ENCODE measurements around the gene ZC3H13.

The ZC3H13 gene

GRCh38 chr13:45936621-45937020, 115.9 kb downstream of the ZC3H13 start:
- no peak for TF ChIP-seq MAX (IDR thresholded peaks at IDR 0.05)
- TF ChIP-seq TCF12 (IDR thresholded peaks at IDR 0.05; ENCODE audit: low read depth): no peak
- no peak for TF ChIP-seq YY1 (IDR thresholded peaks at IDR 0.05; ENCODE audit: low read depth)
- no peak for TF ChIP-seq CEBPB (IDR thresholded peaks at IDR 0.05)
- no peak for TF ChIP-seq TAF1 (IDR thresholded peaks at IDR 0.05; ENCODE audit: low read depth)
- no peak for TF ChIP-seq REST (IDR thresholded peaks at IDR 0.05; ENCODE audit: low read depth)
- no peak for TF ChIP-seq CREB1 (IDR thresholded peaks at IDR 0.05; ENCODE audit: low read depth)
- TF ChIP-seq EP300 (IDR thresholded peaks at IDR 0.05; ENCODE audit: borderline replicate concordance): no peak
- TF ChIP-seq NFIC (IDR thresholded peaks at IDR 0.05): no peak
- no peak for TF ChIP-seq EGR1 (IDR thresholded peaks at IDR 0.05)
- no peak for TF ChIP-seq USF1 (IDR thresholded peaks at IDR 0.05)
- no peak for TF ChIP-seq FOXM1 (IDR thresholded peaks at IDR 0.05; ENCODE audit: borderline replicate concordance, low read depth)
- TF ChIP-seq RAD21 (IDR thresholded peaks at IDR 0.05; ENCODE audit: low read depth): no peak
- no peak for TF ChIP-seq TEAD4 (IDR thresholded peaks at IDR 0.05)
- no peak for TF ChIP-seq ZBTB7A (IDR thresholded peaks at IDR 0.05; ENCODE audit: low read depth)

GRCh38 chr13:45934283-45934682, 118.3 kb downstream of the ZC3H13 start:
- TF ChIP-seq REST (IDR thresholded peaks at IDR 0.05; ENCODE audit: low read depth) (no peak), MAX (IDR thresholded peaks at IDR 0.05) (no peak), FOXM1 (IDR thresholded peaks at IDR 0.05; ENCODE audit: borderline replicate concordance, low read depth) (no peak)

- no peak for TF ChIP-seq NFIC (IDR thresholded peaks at IDR 0.05)
- no peak for TF ChIP-seq ZBTB7A (IDR thresholded peaks at IDR 0.05; ENCODE audit: low read depth)
- TF ChIP-seq CEBPB (IDR thresholded peaks at IDR 0.05): no peak
- no peak for TF ChIP-seq CREB1 (IDR thresholded peaks at IDR 0.05; ENCODE audit: low read depth)
Measured at GRCh38 chr13:45933203-45933908, 119.2 kb downstream of the ZC3H13 start.

- TF ChIP-seq FOXM1 (IDR thresholded peaks at IDR 0.05; ENCODE audit: borderline replicate concordance, low read depth) (no peak), TCF12 (IDR thresholded peaks at IDR 0.05; ENCODE audit: low read depth) (no peak), YY1 (IDR thresholded peaks at IDR 0.05; ENCODE audit: low read depth) (no peak), EGR1 (IDR thresholded peaks at IDR 0.05) (no peak), USF1 (IDR thresholded peaks at IDR 0.05) (no peak), ZBTB7A (IDR thresholded peaks at IDR 0.05; ENCODE audit: low read depth) (no peak), REST (IDR thresholded peaks at IDR 0.05; ENCODE audit: low read depth) (no peak), CREB1 (IDR thresholded peaks at IDR 0.05; ENCODE audit: low read depth) (no peak)
Measured at GRCh38 chr13:45932676-45933075, 119.9 kb downstream of the ZC3H13 start.

- TF ChIP-seq CEBPB (IDR thresholded peaks at IDR 0.05) (no peak), ZBTB7A (IDR thresholded peaks at IDR 0.05; ENCODE audit: low read depth) (no peak), RAD21 (IDR thresholded peaks at IDR 0.05; ENCODE audit: low read depth) (no peak), USF1 (IDR thresholded peaks at IDR 0.05) (no peak), EGR1 (IDR thresholded peaks at IDR 0.05) (no peak), YY1 (IDR thresholded peaks at IDR 0.05; ENCODE audit: low read depth) (no peak)
Measured at GRCh38 chr13:45932172-45932571, 120.4 kb downstream of the ZC3H13 start.

All from Ishikawa (cell line).